ENCODE results near the gene GH1.
"Not testable (repeated sequence)": the region's sequence is repeated elsewhere in the genome, so short reads cannot be mapped to it uniquely, and the experiment has no call there.

The GH1 gene

GRCh38 chr17:63918789-63919305 lies at the start of gene GH1:
Gene GH1, minus strand, starts transcription at chr17:63918839. Its CDS starts 63 bp downstream, at chr17:63918776.
- H3K36me3 ChIP-seq (ENCODE audit: control insufficient read depth, insufficient read depth, low read length, severe bottlenecking); H3K9ac ChIP-seq (ENCODE audit: low read length); DNase-seq (ENCODE audit: low read depth); H3K4me3 ChIP-seq (ENCODE audit: low read length); H3K9me3 ChIP-seq (ENCODE audit: control insufficient read depth, low read length); H3K4me1 ChIP-seq (ENCODE audit: control insufficient read depth, insufficient read depth, low read length): not testable (repeated sequence)
- H3K27me3 ChIP-seq (replicated peaks; ENCODE audit: control insufficient read depth, insufficient read depth, low read length): peaks cover 32% of the 10 kb centered on the region

GRCh38 chr17:63967953-63968352 lies 49.3 kb upstream of the GH1 start:
- Histone ChIP-seq H3K27me3 (replicated peaks; ENCODE audit: control insufficient read depth, insufficient read depth, low read length) (peaks cover 17% of the 10 kb centered on the region), H3K36me3 (ENCODE audit: control insufficient read depth, insufficient read depth, low read length, severe bottlenecking) (no peaks in the 10 kb centered on the region), H3K4me1 (ENCODE audit: control insufficient read depth, insufficient read depth, low read length) (peaks cover 7% of the 10 kb centered on the region), H3K4me3 (ENCODE audit: low read length) (no peak overlapping the region), H3K9ac (ENCODE audit: low read length) (no peak overlapping the region), H3K9me3 (ENCODE audit: control insufficient read depth, low read length) (no peaks in the 10 kb centered on the region)
- DNase-seq (ENCODE audit: low read depth): no peak

GRCh38 chr17:63966646-63967264 lies 48.1 kb upstream of the GH1 start:
- no peak for DNase-seq (ENCODE audit: low read depth)
- no peak overlapping the region for H3K4me3 ChIP-seq (ENCODE audit: low read length)
- H3K4me1 ChIP-seq (ENCODE audit: control insufficient read depth, insufficient read depth, low read length): peaks cover 18% of the 10 kb centered on the region
- no peak overlapping the region for H3K9ac ChIP-seq (ENCODE audit: low read length)
- H3K36me3 ChIP-seq (ENCODE audit: control insufficient read depth, insufficient read depth, low read length, severe bottlenecking): no peaks in the 10 kb centered on the region
- H3K9me3 ChIP-seq (ENCODE audit: control insufficient read depth, low read length): no peaks in the 10 kb centered on the region
- peaks cover 17% of the 10 kb centered on the region for H3K27me3 ChIP-seq (replicated peaks; ENCODE audit: control insufficient read depth, insufficient read depth, low read length)

- no peaks in the 10 kb centered on the region for H3K36me3 ChIP-seq (ENCODE audit: control insufficient read depth, insufficient read depth, low read length, severe bottlenecking)
- DNase-seq (ENCODE audit: low read depth): no peak
- H3K4me1 ChIP-seq (ENCODE audit: control insufficient read depth, insufficient read depth, low read length): peaks cover 26% of the 10 kb centered on the region
- H3K27me3 ChIP-seq (replicated peaks; ENCODE audit: control insufficient read depth, insufficient read depth, low read length): peaks cover 3% of the 10 kb centered on the region
- no peaks in the 10 kb centered on the region for H3K9me3 ChIP-seq (ENCODE audit: control insufficient read depth, low read length)
- no peak overlapping the region for H3K9ac ChIP-seq (ENCODE audit: low read length)
- H3K4me3 ChIP-seq (ENCODE audit: low read length): no peak overlapping the region
Measured at GRCh38 chr17:63963123-63963522, 44.5 kb upstream of the GH1 start.

- H3K36me3 ChIP-seq (ENCODE audit: control insufficient read depth, insufficient read depth, low read length, severe bottlenecking): no peaks in the 10 kb centered on the region
- no peak for DNase-seq (ENCODE audit: low read depth)
- peaks cover 26% of the 10 kb centered on the region for H3K4me1 ChIP-seq (ENCODE audit: control insufficient read depth, insufficient read depth, low read length)
- H3K9me3 ChIP-seq (ENCODE audit: control insufficient read depth, low read length): no peaks in the 10 kb centered on the region
- H3K27me3 ChIP-seq (replicated peaks; ENCODE audit: control insufficient read depth, insufficient read depth, low read length): peaks cover 3% of the 10 kb centered on the region
- no peak overlapping the region for H3K9ac ChIP-seq (ENCODE audit: low read length)
- H3K4me3 ChIP-seq (ENCODE audit: low read length): no peak overlapping the region
Measured at GRCh38 chr17:63962298-63962744, 43.7 kb upstream of the GH1 start.

- DNase-seq (ENCODE audit: low read depth): peak; percentile 43
- H3K4me3 ChIP-seq (ENCODE audit: low read length): peak overlapping the region; percentile 72
- no peaks in the 10 kb centered on the region for H3K9me3 ChIP-seq (ENCODE audit: control insufficient read depth, low read length)
- H3K9ac ChIP-seq (ENCODE audit: low read length): no peak overlapping the region
- H3K36me3 ChIP-seq (ENCODE audit: control insufficient read depth, insufficient read depth, low read length, severe bottlenecking): no peaks in the 10 kb centered on the region
- H3K4me1 ChIP-seq (ENCODE audit: control insufficient read depth, insufficient read depth, low read length): peaks cover 26% of the 10 kb centered on the region
- H3K27me3 ChIP-seq (replicated peaks; ENCODE audit: control insufficient read depth, insufficient read depth, low read length): peaks cover 3% of the 10 kb centered on the region
Measured at GRCh38 chr17:63961355-63962212, 42.9 kb upstream of the GH1 start.

- Histone ChIP-seq H3K27me3 (replicated peaks; ENCODE audit: control insufficient read depth, insufficient read depth, low read length) (peaks cover 3% of the 10 kb centered on the region), H3K9me3 (ENCODE audit: control insufficient read depth, low read length) (no peaks in the 10 kb centered on the region), H3K4me1 (ENCODE audit: control insufficient read depth, insufficient read depth, low read length) (peaks cover 26% of the 10 kb centered on the region), H3K4me3 (ENCODE audit: low read length) (peak overlapping the region; percentile 72), H3K9ac (ENCODE audit: low read length) (peak overlapping the region; percentile 42), H3K36me3 (ENCODE audit: control insufficient read depth, insufficient read depth, low read length, severe bottlenecking) (no peaks in the 10 kb centered on the region)
- no peak for DNase-seq (ENCODE audit: low read depth)
Measured at GRCh38 chr17:63960430-63960829, 41.8 kb upstream of the GH1 start.

GRCh38 chr17:63960006-63960405 lies 41.4 kb upstream of the GH1 start:
- Histone ChIP-seq H3K4me3 (ENCODE audit: low read length) (peak overlapping the region; percentile 72), H3K4me1 (ENCODE audit: control insufficient read depth, insufficient read depth, low read length) (peaks cover 26% of the 10 kb centered on the region), H3K9me3 (ENCODE audit: control insufficient read depth, low read length) (no peaks in the 10 kb centered on the region), H3K36me3 (ENCODE audit: control insufficient read depth, insufficient read depth, low read length, severe bottlenecking) (no peaks in the 10 kb centered on the region), H3K27me3 (replicated peaks; ENCODE audit: control insufficient read depth, insufficient read depth, low read length) (peaks cover 3% of the 10 kb centered on the region), H3K9ac (ENCODE audit: low read length) (no peak overlapping the region)
- DNase-seq (ENCODE audit: low read depth): no peak

- no peak overlapping the region for H3K4me3 ChIP-seq (ENCODE audit: low read length)
- peaks cover 8% of the 10 kb centered on the region for H3K4me1 ChIP-seq (ENCODE audit: control insufficient read depth, insufficient read depth, low read length)
- H3K36me3 ChIP-seq (ENCODE audit: control insufficient read depth, insufficient read depth, low read length, severe bottlenecking): no peaks in the 10 kb centered on the region
- peaks cover 17% of the 10 kb centered on the region for H3K27me3 ChIP-seq (replicated peaks; ENCODE audit: control insufficient read depth, insufficient read depth, low read length)
- H3K9me3 ChIP-seq (ENCODE audit: control insufficient read depth, low read length): no peaks in the 10 kb centered on the region
- DNase-seq (ENCODE audit: low read depth): peak; percentile 9
- H3K9ac ChIP-seq (ENCODE audit: low read length): no peak overlapping the region
Measured at GRCh38 chr17:63956296-63956920, 37.8 kb upstream of the GH1 start.

GRCh38 chr17:63955791-63956190 lies 37.2 kb upstream of the GH1 start:
- no peaks in the 10 kb centered on the region for H3K9me3 ChIP-seq (ENCODE audit: control insufficient read depth, low read length)
- peaks cover 23% of the 10 kb centered on the region for H3K27me3 ChIP-seq (replicated peaks; ENCODE audit: control insufficient read depth, insufficient read depth, low read length)
- no peaks in the 10 kb centered on the region for H3K36me3 ChIP-seq (ENCODE audit: control insufficient read depth, insufficient read depth, low read length, severe bottlenecking)
- H3K4me1 ChIP-seq (ENCODE audit: control insufficient read depth, insufficient read depth, low read length): peaks cover 4% of the 10 kb centered on the region
- no peak for DNase-seq (ENCODE audit: low read depth)
- no peak overlapping the region for H3K4me3 ChIP-seq (ENCODE audit: low read length)
- no peak overlapping the region for H3K9ac ChIP-seq (ENCODE audit: low read length)

GRCh38 chr17:63955232-63955631 lies 36.6 kb upstream of the GH1 start:
- H3K9ac ChIP-seq (ENCODE audit: low read length): no peak overlapping the region

More at GRCh38 chr17:63955232-63955631, 36.6 kb upstream of the GH1 start:
- Histone ChIP-seq H3K36me3 (ENCODE audit: control insufficient read depth, insufficient read depth, low read length, severe bottlenecking) (no peaks in the 10 kb centered on the region), H3K27me3 (replicated peaks; ENCODE audit: control insufficient read depth, insufficient read depth, low read length) (peaks cover 27% of the 10 kb centered on the region), H3K4me3 (ENCODE audit: low read length) (no peak overlapping the region), H3K4me1 (ENCODE audit: control insufficient read depth, insufficient read depth, low read length) (peaks cover 3% of the 10 kb centered on the region), H3K9me3 (ENCODE audit: control insufficient read depth, low read length) (no peaks in the 10 kb centered on the region)
- no peak for DNase-seq (ENCODE audit: low read depth)
